GM06990 (cell line): ENCODE data around the gene RGS10.

Experiments
- DNase-seq: peaks from one replicate; pipeline ENCODE4 v3.0.0-alpha.2; 2011; ENCODE audit not compliant: insufficient read length; ENCODE audit errors: extremely low read depth
- H3K27me3 ChIP-seq: replicated peaks from 2 replicates; pipeline ENCODE4 v1.6.0; 2011; ENCODE audit warnings: low read length; ENCODE audit not compliant: control insufficient read depth, insufficient read depth
- H3K36me3 ChIP-seq: 2 replicates; pipeline ENCODE4 v1.5.1; 2011; ENCODE audit warnings: low read length; ENCODE audit not compliant: control insufficient read depth, insufficient read depth
- H3K4me3 ChIP-seq: replicated peaks from 2 replicates; pipeline ENCODE4 v1.5.1; 2011; ENCODE audit warnings: low read depth, mild to moderate bottlenecking, control low read depth, low read length
- CTCF ChIP-seq: IDR thresholded peaks from 2 replicates; pipeline ENCODE4 v1.5.1; 2011; ENCODE audit warnings: low read length, control low read depth, mild to moderate bottlenecking, inconsistent platforms; ENCODE audit not compliant: insufficient read depth, poor library complexity, severe bottlenecking

Gene RGS10

GRCh38 chr10:119511828-119512515 lies 30.5 kb downstream of the RGS10 start:
- no peak for DNase-seq
- Histone ChIP-seq H3K4me3 (no peak overlapping the region), H3K36me3 (peaks cover 20% of the 10 kb centered on the region), H3K27me3 (no peaks in the 10 kb centered on the region)
- TF ChIP-seq CTCF, result no peak

GRCh38 chr10:119509909-119510451 lies 32.5 kb downstream of the RGS10 start:
- H3K27me3 ChIP-seq, result no peaks in the 10 kb centered on the region
- DNase-seq, result no peak
- H3K4me3 ChIP-seq, result no peak overlapping the region
- TF ChIP-seq CTCF, result no peak
- peaks cover 24% of the 10 kb centered on the region for H3K36me3 ChIP-seq

- DNase-seq, result no peak
- H3K4me3 ChIP-seq, result no peak overlapping the region
- no peak for TF ChIP-seq CTCF
- no peaks in the 10 kb centered on the region for H3K27me3 ChIP-seq
- peaks cover 25% of the 10 kb centered on the region for H3K36me3 ChIP-seq
Measured at GRCh38 chr10:119507115-119507514, 35.4 kb downstream of the RGS10 start.

GRCh38 chr10:119505588-119506315 lies 36.8 kb downstream of the RGS10 start:
- H3K4me3 ChIP-seq, result no peak overlapping the region
- peaks cover 20% of the 10 kb centered on the region for H3K36me3 ChIP-seq
- no peak for TF ChIP-seq CTCF
- DNase-seq, result no peak
- H3K27me3 ChIP-seq, result no peaks in the 10 kb centered on the region

GRCh38 chr10:119505131-119505551 lies 37.4 kb downstream of the RGS10 start:
- H3K36me3 ChIP-seq, result peaks cover 18% of the 10 kb centered on the region

More at GRCh38 chr10:119505131-119505551, 37.4 kb downstream of the RGS10 start:
- H3K27me3 ChIP-seq, result no peaks in the 10 kb centered on the region
- TF ChIP-seq CTCF, result no peak
- DNase-seq, result no peak
- no peak overlapping the region for H3K4me3 ChIP-seq
